SK-N-MC (cell line): ENCODE results near the gene ZNF83.
"Not testable (repeated sequence)": the region's sequence is repeated elsewhere in the genome, so short reads cannot be mapped to it uniquely, and the experiment has no call there.

Source experiments
- DNase-seq: peaks from one replicate; pipeline ENCODE4 v3.0.0-alpha.2; 2011; ENCODE audit warnings: low read depth, low spot score
- H3K27ac ChIP-seq: fragments of 200-600 bp; sonication (generic); 2 replicates; pipeline ENCODE4 v1.5.1; 2016; ENCODE audit warnings: mixed run types
- H3K36me3 ChIP-seq: fragments of 200-600 bp; sonication (generic); 2 replicates; pipeline ENCODE4 v1.6.1; 2017; ENCODE audit warnings: antibody characterized with exemption, low read length, mixed read lengths; ENCODE audit not compliant: insufficient read depth
- H3K4me3 ChIP-seq: fragments of 200-600 bp; sonication (generic); 2 replicates; pipeline ENCODE4 v1.5.1; 2016
- H3K9ac ChIP-seq: fragments of 200-600 bp; sonication (generic); 2 replicates; pipeline ENCODE4 v1.8.0; 2017; ENCODE audit warnings: mixed run types, mixed read lengths; ENCODE audit not compliant: insufficient read length
- H3K9me3 ChIP-seq: fragments of 200-600 bp; sonication (generic); 2 replicates; pipeline ENCODE4 v1.6.1; 2017; ENCODE audit warnings: low read depth, mild to moderate bottlenecking, antibody characterized with exemption, low read length, moderate library complexity, mixed read lengths
- EZH2 ChIP-seq: fragments of 200-600 bp; sonication (generic); IDR thresholded peaks from one replicate; pipeline ENCODE4 v1.6.1; 2017; ENCODE audit warnings: antibody characterized with exemption
- FOXP2 ChIP-seq: optimal IDR thresholded peaks from 2 replicates; pipeline ENCODE3; 2011; ENCODE audit warnings: mild to moderate bottlenecking, moderate library complexity; ENCODE audit not compliant: insufficient read depth; ENCODE audit errors: extremely low read length, control extremely low read depth
- POLR2AphosphoS5 ChIP-seq: IDR thresholded peaks from 2 replicates; pipeline ENCODE4 v1.6.1; 2012; ENCODE audit warnings: mild to moderate bottlenecking, low read depth, low read length, borderline replicate concordance

The ZNF83 gene

DNA sequence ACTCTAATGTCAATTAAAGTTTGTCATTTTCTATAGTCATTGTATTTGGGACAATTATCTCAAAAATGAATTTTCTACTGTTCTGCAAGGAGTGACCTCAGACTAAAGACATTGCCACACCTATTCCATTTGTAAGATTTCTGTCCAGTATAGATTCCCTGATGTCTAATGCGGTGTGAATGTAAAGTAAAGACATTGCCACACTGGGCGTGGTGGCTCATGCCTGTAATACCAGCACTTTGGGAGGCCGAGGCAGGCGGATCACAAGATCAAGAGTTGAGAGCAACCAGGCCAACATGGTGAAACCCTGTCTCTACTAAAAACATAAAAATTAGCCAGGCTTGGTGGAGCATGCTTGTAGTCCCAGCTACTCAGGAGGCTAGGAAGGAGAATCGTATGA lies 13.8 kb upstream of the ZNF83 start:
- no peak overlapping the region for H3K9ac ChIP-seq
- TF ChIP-seq EZH2 (no peak), POLR2AphosphoS5 (no peak), FOXP2 (no peak)
- H3K27ac ChIP-seq = no peak overlapping the region
- H3K9me3 ChIP-seq = no peaks in the 10 kb centered on the region
- no peak for DNase-seq
- peaks cover 30% of the 10 kb centered on the region for H3K36me3 ChIP-seq
- H3K4me3 ChIP-seq = no peak overlapping the region

DNA sequence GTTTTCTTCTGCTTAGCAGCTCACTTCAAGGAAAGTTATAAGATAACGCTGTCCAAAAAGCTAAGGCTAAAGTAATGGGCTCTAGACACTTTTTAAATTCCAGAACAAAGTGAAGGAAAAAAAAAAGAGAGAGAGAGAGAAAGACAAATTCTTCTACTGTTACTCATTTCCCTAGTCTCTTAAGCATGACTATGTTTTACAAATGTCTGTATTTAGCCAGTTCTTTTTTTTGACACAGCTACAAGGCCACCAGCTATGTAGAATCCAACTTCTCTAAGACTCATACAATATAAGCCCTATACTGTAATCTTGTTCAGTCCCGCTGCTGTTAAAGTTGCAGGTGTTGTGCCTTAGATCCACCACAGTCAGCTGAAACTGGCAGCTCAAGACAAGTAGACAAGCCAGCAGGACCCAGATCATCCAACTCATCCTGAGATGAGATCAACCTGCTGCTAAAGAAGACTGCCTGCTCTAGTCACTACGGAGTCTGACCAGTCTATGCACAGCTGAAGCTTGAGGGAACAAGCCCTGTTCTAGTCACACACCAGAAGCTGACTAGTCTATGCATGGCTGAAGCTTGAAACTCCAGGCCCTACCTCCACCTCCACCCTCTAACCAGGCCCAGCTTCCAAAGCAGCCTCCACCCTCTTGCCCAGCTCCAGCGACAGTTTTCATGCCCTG lies 10.3 kb upstream of the ZNF83 start:
- Histone ChIP-seq H3K4me3 (no peak overlapping the region), H3K27ac (no peak overlapping the region), H3K36me3 (peaks cover 6% of the 10 kb centered on the region), H3K9ac (no peak overlapping the region), H3K9me3 (no peaks in the 10 kb centered on the region)
- TF ChIP-seq FOXP2 (no peak), EZH2 (no peak), POLR2AphosphoS5 (no peak)
- DNase-seq = no peak

DNA sequence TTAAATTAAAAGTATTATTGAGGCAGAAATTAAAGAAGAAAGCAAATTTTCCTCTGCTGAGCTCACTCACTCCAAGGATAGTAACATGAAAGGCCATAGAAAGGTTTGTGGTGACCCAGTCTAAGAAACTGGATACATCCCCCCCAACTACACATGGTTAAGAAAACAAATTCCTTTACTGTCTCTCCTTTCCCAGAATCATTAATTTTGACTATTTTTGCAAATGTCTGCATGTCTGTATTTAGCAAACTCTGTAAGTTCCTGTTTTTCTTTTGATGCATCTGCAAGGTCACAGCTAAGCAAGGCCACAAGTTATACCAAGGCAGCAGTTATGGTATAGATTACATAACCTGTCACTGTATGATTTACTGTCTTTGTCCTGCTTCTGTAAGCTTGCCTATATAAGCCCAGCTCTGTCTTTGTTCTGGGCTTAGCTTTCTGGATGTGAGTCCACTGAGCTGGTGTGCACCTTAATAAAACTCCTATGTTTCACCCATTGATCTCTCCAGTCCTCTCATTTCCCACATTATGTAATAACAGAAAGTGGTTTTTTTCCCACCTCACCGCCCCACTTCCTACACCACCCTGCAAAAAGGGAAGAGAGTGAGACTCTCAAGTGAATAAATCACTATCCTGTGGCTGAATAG lies 8.5 kb upstream of the ZNF83 start:
- H3K9me3 ChIP-seq = no peaks in the 10 kb centered on the region
- DNase-seq = no peak
- H3K36me3 ChIP-seq = no peaks in the 10 kb centered on the region; the same call in 1 of the 2 replicates

DNA sequence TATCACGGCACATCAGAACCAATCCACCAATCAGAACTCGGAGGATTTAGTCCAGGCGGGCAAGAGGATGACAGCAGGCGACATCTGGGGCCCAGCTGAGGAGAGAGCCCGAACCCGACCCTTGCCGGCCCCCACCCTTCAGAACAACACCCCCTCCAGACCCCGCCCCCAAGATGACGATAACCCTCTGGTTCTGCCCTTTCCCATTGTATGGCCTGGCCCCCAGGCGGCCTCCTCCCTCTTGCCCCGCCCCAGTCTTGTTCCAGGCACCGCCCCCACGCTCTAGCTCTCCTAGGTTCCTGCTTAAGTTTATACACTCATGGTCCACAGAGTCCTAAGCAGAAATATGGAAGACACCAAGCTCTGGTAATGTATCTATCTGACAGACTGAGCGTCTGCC lies 2.8 kb upstream of the ZNF83 start:
- Histone ChIP-seq H3K4me3 (no peak overlapping the region), H3K9ac (no peak overlapping the region), H3K36me3 (no peaks in the 10 kb centered on the region), H3K27ac (no peak overlapping the region), H3K9me3 (no peaks in the 10 kb centered on the region)
- DNase-seq = no peak
- TF ChIP-seq FOXP2 (no peak), POLR2AphosphoS5 (no peak), EZH2 (no peak)

More for the DNA sequence above, 8.5 kb upstream of the ZNF83 start:
- no peak for TF ChIP-seq POLR2AphosphoS5
- TF ChIP-seq EZH2 = no peak
- no peak for TF ChIP-seq FOXP2
- Histone ChIP-seq H3K9ac (no peak overlapping the region), H3K27ac (no peak overlapping the region), H3K4me3 (no peak overlapping the region)

DNA sequence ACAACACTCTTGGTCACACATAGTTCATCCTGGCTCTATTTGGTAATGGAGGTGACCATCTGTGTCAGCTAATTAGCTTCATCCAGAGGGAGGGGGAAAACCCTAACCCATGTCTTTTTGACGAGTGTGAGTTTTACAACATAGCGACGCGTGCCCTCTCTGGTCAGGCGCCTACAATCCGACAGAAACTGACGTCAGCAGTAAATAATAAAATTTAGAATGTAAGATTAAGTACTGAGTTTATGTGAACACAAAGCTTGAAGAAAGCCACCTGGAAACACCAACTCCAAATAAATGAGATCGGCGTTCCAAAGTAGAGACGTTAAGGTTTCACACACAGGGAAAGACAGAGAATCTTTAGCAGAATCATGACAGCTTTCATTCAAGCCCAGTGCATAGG lies 1.8 kb upstream of the ZNF83 start:
- DNase-seq = no peak
- no peak overlapping the region for H3K9ac ChIP-seq
- no peaks in the 10 kb centered on the region for H3K9me3 ChIP-seq
- no peak overlapping the region for H3K27ac ChIP-seq
- TF ChIP-seq POLR2AphosphoS5 (no peak), EZH2 (no peak), FOXP2 (no peak)
- H3K36me3 ChIP-seq = no peaks in the 10 kb centered on the region
- H3K4me3 ChIP-seq = no peak overlapping the region

DNA sequence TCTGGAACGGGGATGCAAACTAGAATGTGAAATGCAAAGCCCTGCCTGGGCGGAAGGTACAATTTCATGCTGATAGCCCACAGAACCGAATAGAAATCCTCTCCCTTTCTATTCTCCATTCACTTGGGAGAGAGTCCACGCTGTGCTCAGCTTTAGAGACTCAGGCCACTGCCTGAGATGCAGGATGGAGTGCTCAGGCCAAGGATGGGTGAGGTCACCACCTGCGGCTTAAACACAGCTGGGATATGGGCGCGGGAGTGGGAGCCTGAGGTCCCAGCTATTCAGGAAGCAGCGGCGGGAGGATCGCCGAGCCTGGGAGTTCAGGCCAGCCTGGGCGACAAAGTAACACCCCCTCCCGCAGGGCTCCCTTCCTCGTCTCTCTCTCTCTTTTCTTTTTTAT lies 446 bp upstream of the ZNF83 start:
- peak overlapping the region; percentile 90; the same call in 1 of the 2 replicates for H3K4me3 ChIP-seq
- no peaks in the 10 kb centered on the region for H3K36me3 ChIP-seq
- H3K9me3 ChIP-seq = no peaks in the 10 kb centered on the region
- H3K27ac ChIP-seq = no peak overlapping the region
- TF ChIP-seq FOXP2 (no peak), EZH2 (no peak), POLR2AphosphoS5 (no peak)
- H3K9ac ChIP-seq = no peak overlapping the region
- DNase-seq = no peak

GRCh38 chr19:52635786-52636570 lies 2.2 kb downstream of the ZNF83 start:
- no peaks in the 10 kb centered on the region for H3K36me3 ChIP-seq
- TF ChIP-seq POLR2AphosphoS5 (no peak), EZH2 (no peak), FOXP2 (no peak)
- no peak overlapping the region for H3K4me3 ChIP-seq

DNA sequence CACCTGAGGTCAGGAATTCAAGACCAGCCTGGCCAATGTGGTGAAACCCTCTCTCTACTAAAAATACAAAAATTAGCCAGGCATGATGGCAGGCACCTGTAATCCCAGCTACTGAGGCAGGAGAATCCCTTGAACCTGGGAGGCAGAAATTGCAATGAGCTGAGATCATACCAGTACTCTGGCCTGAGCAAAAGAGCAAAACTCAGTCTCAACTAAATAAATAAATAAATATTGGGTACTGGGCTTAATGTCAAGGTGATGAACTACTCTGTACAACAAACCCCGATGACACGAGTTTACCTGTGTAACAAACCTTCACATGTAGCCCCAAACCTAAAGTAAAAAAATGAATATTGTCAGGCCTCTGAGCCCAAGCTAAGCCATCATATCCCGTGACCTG lies 10.7 kb downstream of the ZNF83 start:
- H3K4me3 ChIP-seq, H3K36me3 ChIP-seq, H3K9me3 ChIP-seq, H3K9ac ChIP-seq, H3K27ac ChIP-seq, DNase-seq: not testable (repeated sequence)

More at GRCh38 chr19:52635786-52636570, 2.2 kb downstream of the ZNF83 start:
- H3K9me3 ChIP-seq = no peaks in the 10 kb centered on the region
- no peak for DNase-seq
- no peak overlapping the region for H3K27ac ChIP-seq
- H3K9ac ChIP-seq = no peak overlapping the region

- TF ChIP-seq POLR2AphosphoS5 = no peak
- TF ChIP-seq FOXP2 = no peak
- no peak for TF ChIP-seq EZH2
Measured at GRCh38 chr19:52626915-52627314, 11.2 kb downstream of the ZNF83 start.

More at GRCh38 chr19:52626915-52627314, 11.2 kb downstream of the ZNF83 start:
- peaks cover 5% of the 10 kb centered on the region; the same call in 1 of the 2 replicates for H3K36me3 ChIP-seq
- H3K9me3 ChIP-seq = no peaks in the 10 kb centered on the region
- H3K27ac ChIP-seq = no peak overlapping the region
- DNase-seq = no peak
- H3K4me3 ChIP-seq = no peak overlapping the region
- H3K9ac ChIP-seq = no peak overlapping the region
